ENCODE data around the gene MEIS2.
A peak's percentile ranks its signal among the peaks of the same experiment; 100 is the strongest.

The MEIS2 gene

GRCh38 chr15:36972704-36973103, 127.6 kb downstream of the MEIS2 start:
- Histone ChIP-seq H3K27ac (ENCODE audit: insufficient read depth, low read depth, low read length, poor library complexity, severe bottlenecking) (no peak overlapping the region), H3K27me3 (ENCODE audit: control insufficient read depth, insufficient read depth, low read length, poor library complexity, severe bottlenecking) (no peaks in the 10 kb centered on the region), H3K4me3 (ENCODE audit: insufficient read depth, low read depth, low read length) (no peak overlapping the region), H3K9me3 (ENCODE audit: control insufficient read depth, low read length) (peaks cover 3% of the 10 kb centered on the region), H3K36me3 (ENCODE audit: control insufficient read depth, insufficient read depth, low read length) (peaks cover 18% of the 10 kb centered on the region), H3K4me1 (ENCODE audit: control insufficient read depth, insufficient read depth, low read length) (no peaks in the 10 kb centered on the region)
- WGBS, 2 experiments, result 80 to 98% methylated on average over 1 to 3 of the region's 3 CpGs

GRCh38 chr15:36970522-36970921, 129.8 kb downstream of the MEIS2 start:
- no peak overlapping the region for H3K4me3 ChIP-seq (ENCODE audit: insufficient read depth, low read depth, low read length)
- H3K9me3 ChIP-seq (ENCODE audit: control insufficient read depth, low read length), result peaks cover 3% of the 10 kb centered on the region
- H3K4me1 ChIP-seq (ENCODE audit: control insufficient read depth, insufficient read depth, low read length), result no peaks in the 10 kb centered on the region
- WGBS, 2 experiments, result 95 to 97% methylated on average over 5 of the region's 5 CpGs
- H3K36me3 ChIP-seq (ENCODE audit: control insufficient read depth, insufficient read depth, low read length), result peaks cover 22% of the 10 kb centered on the region
- no peaks in the 10 kb centered on the region for H3K27me3 ChIP-seq (ENCODE audit: control insufficient read depth, insufficient read depth, low read length, poor library complexity, severe bottlenecking)
- no peak overlapping the region for H3K27ac ChIP-seq (ENCODE audit: insufficient read depth, low read depth, low read length, poor library complexity, severe bottlenecking)

- H3K36me3 ChIP-seq (ENCODE audit: control insufficient read depth, insufficient read depth, low read length), result peaks cover 22% of the 10 kb centered on the region
- H3K27ac ChIP-seq (ENCODE audit: insufficient read depth, low read depth, low read length, poor library complexity, severe bottlenecking), result peak overlapping the region; percentile 44
- no peaks in the 10 kb centered on the region for H3K27me3 ChIP-seq (ENCODE audit: control insufficient read depth, insufficient read depth, low read length, poor library complexity, severe bottlenecking)
- H3K4me1 ChIP-seq (ENCODE audit: control insufficient read depth, insufficient read depth, low read length), result no peaks in the 10 kb centered on the region
- peaks cover 3% of the 10 kb centered on the region for H3K9me3 ChIP-seq (ENCODE audit: control insufficient read depth, low read length)
- no peak overlapping the region for H3K4me3 ChIP-seq (ENCODE audit: insufficient read depth, low read depth, low read length)
- 94 to 96% methylated on average over 4 of the region's 4 CpGs for WGBS, 2 experiments
These were observed 132.4 kb downstream of the MEIS2 start for GRCh38 chr15:36967929-36968328.

- Histone ChIP-seq H3K27ac (ENCODE audit: insufficient read depth, low read depth, low read length, poor library complexity, severe bottlenecking) (no peak overlapping the region), H3K27me3 (ENCODE audit: control insufficient read depth, insufficient read depth, low read length, poor library complexity, severe bottlenecking) (no peaks in the 10 kb centered on the region), H3K4me3 (ENCODE audit: insufficient read depth, low read depth, low read length) (no peak overlapping the region), H3K9me3 (ENCODE audit: control insufficient read depth, low read length) (peaks cover 3% of the 10 kb centered on the region), H3K4me1 (ENCODE audit: control insufficient read depth, insufficient read depth, low read length) (no peaks in the 10 kb centered on the region), H3K36me3 (ENCODE audit: control insufficient read depth, insufficient read depth, low read length) (peaks cover 22% of the 10 kb centered on the region)
These were observed 133.6 kb downstream of the MEIS2 start for GRCh38 chr15:36966708-36967107.

- Histone ChIP-seq H3K4me3 (ENCODE audit: insufficient read depth, low read depth, low read length) (no peak overlapping the region), H3K4me1 (ENCODE audit: control insufficient read depth, insufficient read depth, low read length) (no peaks in the 10 kb centered on the region), H3K27me3 (ENCODE audit: control insufficient read depth, insufficient read depth, low read length, poor library complexity, severe bottlenecking) (no peaks in the 10 kb centered on the region), H3K27ac (ENCODE audit: insufficient read depth, low read depth, low read length, poor library complexity, severe bottlenecking) (no peak overlapping the region), H3K36me3 (ENCODE audit: control insufficient read depth, insufficient read depth, low read length) (peaks cover 22% of the 10 kb centered on the region), H3K9me3 (ENCODE audit: control insufficient read depth, low read length) (peaks cover 3% of the 10 kb centered on the region)
- WGBS, 2 experiments, result 84 to 95% methylated on average over 2 to 4 of the region's 4 CpGs
These were observed 134.6 kb downstream of the MEIS2 start for GRCh38 chr15:36965570-36966342.

- Histone ChIP-seq H3K27me3 (ENCODE audit: control insufficient read depth, insufficient read depth, low read length, poor library complexity, severe bottlenecking) (no peaks in the 10 kb centered on the region), H3K36me3 (ENCODE audit: control insufficient read depth, insufficient read depth, low read length) (peaks cover 18% of the 10 kb centered on the region), H3K4me3 (ENCODE audit: insufficient read depth, low read depth, low read length) (no peak overlapping the region), H3K27ac (ENCODE audit: insufficient read depth, low read depth, low read length, poor library complexity, severe bottlenecking) (no peak overlapping the region), H3K4me1 (ENCODE audit: control insufficient read depth, insufficient read depth, low read length) (no peaks in the 10 kb centered on the region), H3K9me3 (ENCODE audit: control insufficient read depth, low read length) (peaks cover 3% of the 10 kb centered on the region)
These were observed 135.7 kb downstream of the MEIS2 start for GRCh38 chr15:36964626-36965025.

- H3K27me3 ChIP-seq (ENCODE audit: control insufficient read depth, insufficient read depth, low read length, poor library complexity, severe bottlenecking), result no peaks in the 10 kb centered on the region
- no peaks in the 10 kb centered on the region for H3K9me3 ChIP-seq (ENCODE audit: control insufficient read depth, low read length)
- 100% methylated on average over 1 of the region's 1 CpG for WGBS, 2 experiments
- H3K36me3 ChIP-seq (ENCODE audit: control insufficient read depth, insufficient read depth, low read length), result no peaks in the 10 kb centered on the region
- no peak overlapping the region for H3K27ac ChIP-seq (ENCODE audit: insufficient read depth, low read depth, low read length, poor library complexity, severe bottlenecking)
- H3K4me3 ChIP-seq (ENCODE audit: insufficient read depth, low read depth, low read length), result no peak overlapping the region
- no peaks in the 10 kb centered on the region for H3K4me1 ChIP-seq (ENCODE audit: control insufficient read depth, insufficient read depth, low read length)
These were observed 138.4 kb downstream of the MEIS2 start for GRCh38 chr15:36961956-36962355.

GRCh38 chr15:36960947-36961227, 139.5 kb downstream of the MEIS2 start:
- H3K9me3 ChIP-seq (ENCODE audit: control insufficient read depth, low read length), result no peaks in the 10 kb centered on the region
- no peak overlapping the region for H3K27ac ChIP-seq (ENCODE audit: insufficient read depth, low read depth, low read length, poor library complexity, severe bottlenecking)
- H3K4me1 ChIP-seq (ENCODE audit: control insufficient read depth, insufficient read depth, low read length), result no peaks in the 10 kb centered on the region
- no peaks in the 10 kb centered on the region for H3K36me3 ChIP-seq (ENCODE audit: control insufficient read depth, insufficient read depth, low read length)
- no peaks in the 10 kb centered on the region for H3K27me3 ChIP-seq (ENCODE audit: control insufficient read depth, insufficient read depth, low read length, poor library complexity, severe bottlenecking)
- no peak overlapping the region for H3K4me3 ChIP-seq (ENCODE audit: insufficient read depth, low read depth, low read length)
- whole genome bisulfite sequencing, 2 experiments, result no CpG with 5 or more reads among the region's 1 CpG

GRCh38 chr15:36960179-36960946, 140.0 kb downstream of the MEIS2 start:
- no peaks in the 10 kb centered on the region for H3K36me3 ChIP-seq (ENCODE audit: control insufficient read depth, insufficient read depth, low read length)
- no peaks in the 10 kb centered on the region for H3K27me3 ChIP-seq (ENCODE audit: control insufficient read depth, insufficient read depth, low read length, poor library complexity, severe bottlenecking)
- H3K27ac ChIP-seq (ENCODE audit: insufficient read depth, low read depth, low read length, poor library complexity, severe bottlenecking), result no peak overlapping the region
- H3K9me3 ChIP-seq (ENCODE audit: control insufficient read depth, low read length), result no peaks in the 10 kb centered on the region
- H3K4me3 ChIP-seq (ENCODE audit: insufficient read depth, low read depth, low read length), result no peak overlapping the region
- WGBS, 2 experiments, result 74 to 86% methylated on average over 2 of the region's 2 CpGs
- H3K4me1 ChIP-seq (ENCODE audit: control insufficient read depth, insufficient read depth, low read length), result no peaks in the 10 kb centered on the region

GRCh38 chr15:36959746-36960145, 140.6 kb downstream of the MEIS2 start:
- no peak overlapping the region for H3K4me3 ChIP-seq (ENCODE audit: insufficient read depth, low read depth, low read length)
- H3K27me3 ChIP-seq (ENCODE audit: control insufficient read depth, insufficient read depth, low read length, poor library complexity, severe bottlenecking), result no peaks in the 10 kb centered on the region
- H3K4me1 ChIP-seq (ENCODE audit: control insufficient read depth, insufficient read depth, low read length), result no peaks in the 10 kb centered on the region
- H3K9me3 ChIP-seq (ENCODE audit: control insufficient read depth, low read length), result no peaks in the 10 kb centered on the region
- no peak overlapping the region for H3K27ac ChIP-seq (ENCODE audit: insufficient read depth, low read depth, low read length, poor library complexity, severe bottlenecking)
- no peaks in the 10 kb centered on the region for H3K36me3 ChIP-seq (ENCODE audit: control insufficient read depth, insufficient read depth, low read length)

Measured in ectodermal cell (in vitro differentiated cells).